ENCODE data around the gene HMOX1. TPM values are rescaled to one million over a fixed set of nuclear protein-coding genes. Genes with fewer than 3 reads are reported as not detected.

The HMOX1 gene
- total and polyA plus RNA-seq, 4 donors = 18.7 to 108 (median 59.7) TPM

DNA sequence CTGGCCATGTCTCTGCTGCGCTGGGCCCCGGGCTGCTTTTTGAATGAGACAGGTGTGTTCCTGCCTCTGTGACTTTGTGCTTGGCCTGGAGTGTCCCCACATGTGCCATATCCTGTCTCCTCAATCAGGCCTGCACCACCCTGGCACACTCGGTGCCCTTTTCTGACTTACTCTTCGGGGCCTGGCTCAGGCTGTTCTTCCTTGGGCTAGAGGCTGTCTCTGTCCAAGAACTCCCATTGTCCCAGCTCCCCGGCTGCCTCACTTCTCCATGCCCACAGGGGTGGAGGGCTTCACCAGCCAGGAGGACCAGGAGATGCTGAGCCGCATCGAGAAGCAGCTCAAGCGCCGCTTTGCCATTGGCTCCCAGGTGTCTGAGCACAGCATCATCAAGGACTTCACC lies 42.0 kb downstream of the HMOX1 start:
- H3K27ac ChIP-seq (ENCODE audit: low read depth in 1 of 2, low read length in 2 of 2) = no peak overlapping the region
- H3K36me3 ChIP-seq (ENCODE audit: control insufficient read depth in 4 of 4, insufficient read depth in 3 of 4, low read depth in 1 of 4, low read length in 3 of 4) = peaks cover 7 to 39% (median 16%) of the 10 kb centered on the region in 4 donors
- no peak overlapping the region for H3K4me3 ChIP-seq (ENCODE audit: low read depth in 1 of 3, low read length in 3 of 3)
- no peak for DNase-seq (ENCODE audit: low spot score)
- H3K4me1 ChIP-seq (ENCODE audit: control insufficient read depth in 4 of 4, insufficient read depth in 4 of 4, low read length in 3 of 4) = no peaks in the 10 kb centered on the region
- H3K9ac ChIP-seq (ENCODE audit: low read depth in 1 of 2, low read length in 2 of 2) = no peak overlapping the region
- H3K27me3 ChIP-seq (ENCODE audit: control insufficient read depth in 4 of 4, insufficient read depth in 4 of 4, low read length in 3 of 4) = no peaks in the 10 kb centered on the region
- 98% methylated on average over 9 of the region's 9 CpGs for WGBS
- TF ChIP-seq RAD21 (IDR thresholded peaks at IDR 0.05) (no peak), FOXA1 (IDR thresholded peaks at IDR 0.05) (no peak), EGR1 (IDR thresholded peaks at IDR 0.05; ENCODE audit: low read depth in 2 of 2) (no peak), TAF1 (conservative IDR thresholded peaks at IDR 0.05) (no peak), JUND (IDR thresholded peaks at IDR 0.05) (no peak), HNF4A (conservative IDR thresholded peaks at IDR 0.05) (no peak)
- TF ChIP-seq, protein P1, sequence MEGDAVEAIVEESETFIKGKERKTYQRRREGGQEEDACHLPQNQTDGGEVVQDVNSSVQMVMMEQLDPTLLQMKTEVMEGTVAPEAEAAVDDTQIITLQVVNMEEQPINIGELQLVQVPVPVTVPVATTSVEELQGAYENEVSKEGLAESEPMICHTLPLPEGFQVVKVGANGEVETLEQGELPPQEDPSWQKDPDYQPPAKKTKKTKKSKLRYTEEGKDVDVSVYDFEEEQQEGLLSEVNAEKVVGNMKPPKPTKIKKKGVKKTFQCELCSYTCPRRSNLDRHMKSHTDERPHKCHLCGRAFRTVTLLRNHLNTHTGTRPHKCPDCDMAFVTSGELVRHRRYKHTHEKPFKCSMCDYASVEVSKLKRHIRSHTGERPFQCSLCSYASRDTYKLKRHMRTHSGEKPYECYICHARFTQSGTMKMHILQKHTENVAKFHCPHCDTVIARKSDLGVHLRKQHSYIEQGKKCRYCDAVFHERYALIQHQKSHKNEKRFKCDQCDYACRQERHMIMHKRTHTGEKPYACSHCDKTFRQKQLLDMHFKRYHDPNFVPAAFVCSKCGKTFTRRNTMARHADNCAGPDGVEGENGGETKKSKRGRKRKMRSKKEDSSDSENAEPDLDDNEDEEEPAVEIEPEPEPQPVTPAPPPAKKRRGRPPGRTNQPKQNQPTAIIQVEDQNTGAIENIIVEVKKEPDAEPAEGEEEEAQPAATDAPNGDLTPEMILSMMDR (IDR thresholded peaks at IDR 0.05; ENCODE audit: low read depth, low read length, missing input control) = no peak
- TF ChIP-seq, protein P2, sequence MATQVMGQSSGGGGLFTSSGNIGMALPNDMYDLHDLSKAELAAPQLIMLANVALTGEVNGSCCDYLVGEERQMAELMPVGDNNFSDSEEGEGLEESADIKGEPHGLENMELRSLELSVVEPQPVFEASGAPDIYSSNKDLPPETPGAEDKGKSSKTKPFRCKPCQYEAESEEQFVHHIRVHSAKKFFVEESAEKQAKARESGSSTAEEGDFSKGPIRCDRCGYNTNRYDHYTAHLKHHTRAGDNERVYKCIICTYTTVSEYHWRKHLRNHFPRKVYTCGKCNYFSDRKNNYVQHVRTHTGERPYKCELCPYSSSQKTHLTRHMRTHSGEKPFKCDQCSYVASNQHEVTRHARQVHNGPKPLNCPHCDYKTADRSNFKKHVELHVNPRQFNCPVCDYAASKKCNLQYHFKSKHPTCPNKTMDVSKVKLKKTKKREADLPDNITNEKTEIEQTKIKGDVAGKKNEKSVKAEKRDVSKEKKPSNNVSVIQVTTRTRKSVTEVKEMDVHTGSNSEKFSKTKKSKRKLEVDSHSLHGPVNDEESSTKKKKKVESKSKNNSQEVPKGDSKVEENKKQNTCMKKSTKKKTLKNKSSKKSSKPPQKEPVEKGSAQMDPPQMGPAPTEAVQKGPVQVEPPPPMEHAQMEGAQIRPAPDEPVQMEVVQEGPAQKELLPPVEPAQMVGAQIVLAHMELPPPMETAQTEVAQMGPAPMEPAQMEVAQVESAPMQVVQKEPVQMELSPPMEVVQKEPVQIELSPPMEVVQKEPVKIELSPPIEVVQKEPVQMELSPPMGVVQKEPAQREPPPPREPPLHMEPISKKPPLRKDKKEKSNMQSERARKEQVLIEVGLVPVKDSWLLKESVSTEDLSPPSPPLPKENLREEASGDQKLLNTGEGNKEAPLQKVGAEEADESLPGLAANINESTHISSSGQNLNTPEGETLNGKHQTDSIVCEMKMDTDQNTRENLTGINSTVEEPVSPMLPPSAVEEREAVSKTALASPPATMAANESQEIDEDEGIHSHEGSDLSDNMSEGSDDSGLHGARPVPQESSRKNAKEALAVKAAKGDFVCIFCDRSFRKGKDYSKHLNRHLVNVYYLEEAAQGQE (IDR thresholded peaks at IDR 0.05) = no peak
- TF ChIP-seq, protein P3, sequence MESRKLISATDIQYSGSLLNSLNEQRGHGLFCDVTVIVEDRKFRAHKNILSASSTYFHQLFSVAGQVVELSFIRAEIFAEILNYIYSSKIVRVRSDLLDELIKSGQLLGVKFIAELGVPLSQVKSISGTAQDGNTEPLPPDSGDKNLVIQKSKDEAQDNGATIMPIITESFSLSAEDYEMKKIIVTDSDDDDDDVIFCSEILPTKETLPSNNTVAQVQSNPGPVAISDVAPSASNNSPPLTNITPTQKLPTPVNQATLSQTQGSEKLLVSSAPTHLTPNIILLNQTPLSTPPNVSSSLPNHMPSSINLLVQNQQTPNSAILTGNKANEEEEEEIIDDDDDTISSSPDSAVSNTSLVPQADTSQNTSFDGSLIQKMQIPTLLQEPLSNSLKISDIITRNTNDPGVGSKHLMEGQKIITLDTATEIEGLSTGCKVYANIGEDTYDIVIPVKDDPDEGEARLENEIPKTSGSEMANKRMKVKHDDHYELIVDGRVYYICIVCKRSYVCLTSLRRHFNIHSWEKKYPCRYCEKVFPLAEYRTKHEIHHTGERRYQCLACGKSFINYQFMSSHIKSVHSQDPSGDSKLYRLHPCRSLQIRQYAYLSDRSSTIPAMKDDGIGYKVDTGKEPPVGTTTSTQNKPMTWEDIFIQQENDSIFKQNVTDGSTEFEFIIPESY (IDR thresholded peaks at IDR 0.05) = no peak
- H3K9me3 ChIP-seq (ENCODE audit: control insufficient read depth in 4 of 4, low read length in 3 of 4) = no peaks in the 10 kb centered on the region

DNA sequence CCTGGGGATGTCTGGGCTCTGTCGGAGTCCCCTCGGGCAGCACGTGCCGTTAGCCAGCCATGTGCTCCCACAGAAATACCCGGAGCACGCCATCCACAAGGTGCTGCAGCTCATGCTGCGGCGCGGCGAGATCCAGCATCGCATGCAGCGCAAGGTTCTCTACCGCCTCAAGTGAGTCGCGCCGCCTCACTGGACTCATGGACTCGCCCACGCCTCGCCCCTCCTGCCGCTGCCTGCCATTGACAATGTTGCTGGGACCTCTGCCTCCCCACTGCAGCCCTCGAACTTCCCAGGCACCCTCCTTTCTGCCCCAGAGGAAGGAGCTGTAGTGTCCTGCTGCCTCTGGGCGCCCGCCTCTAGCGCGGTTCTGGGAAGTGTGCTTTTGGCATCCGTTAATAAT lies 43.2 kb downstream of the HMOX1 start:
- H3K4me1 ChIP-seq (ENCODE audit: control insufficient read depth in 4 of 4, insufficient read depth in 4 of 4, low read length in 3 of 4) = no peaks in the 10 kb centered on the region
- no peak for DNase-seq (ENCODE audit: low spot score)
- TF ChIP-seq, protein P4, sequence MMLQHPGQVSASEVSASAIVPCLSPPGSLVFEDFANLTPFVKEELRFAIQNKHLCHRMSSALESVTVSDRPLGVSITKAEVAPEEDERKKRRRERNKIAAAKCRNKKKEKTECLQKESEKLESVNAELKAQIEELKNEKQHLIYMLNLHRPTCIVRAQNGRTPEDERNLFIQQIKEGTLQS (IDR thresholded peaks at IDR 0.05) = no peak
- TF ChIP-seq HNF4A (conservative IDR thresholded peaks at IDR 0.05) (no peak), YY1 (IDR thresholded peaks at IDR 0.05) (no peak), FOXA2 (IDR thresholded peaks at IDR 0.05) (no peak), JUND (IDR thresholded peaks at IDR 0.05) (no peak), HNF4G (IDR thresholded peaks at IDR 0.05) (no peak)
- TF ChIP-seq, protein P3 (IDR thresholded peaks at IDR 0.05) = no peak
- H3K9ac ChIP-seq (ENCODE audit: low read depth in 1 of 2, low read length in 2 of 2) = no peak overlapping the region
- no peak overlapping the region for H3K27ac ChIP-seq (ENCODE audit: low read depth in 1 of 2, low read length in 2 of 2)
- H3K36me3 ChIP-seq (ENCODE audit: control insufficient read depth in 4 of 4, insufficient read depth in 3 of 4, low read depth in 1 of 4, low read length in 3 of 4) = peaks cover 7 to 33% (median 16%) of the 10 kb centered on the region in 4 donors
- no peaks in the 10 kb centered on the region for H3K9me3 ChIP-seq (ENCODE audit: control insufficient read depth in 4 of 4, low read length in 3 of 4)
- WGBS = 97% methylated on average over 26 of the region's 26 CpGs
- no peaks in the 10 kb centered on the region for H3K27me3 ChIP-seq (ENCODE audit: control insufficient read depth in 4 of 4, insufficient read depth in 4 of 4, low read length in 3 of 4)
- H3K4me3 ChIP-seq (ENCODE audit: low read depth in 1 of 3, low read length in 3 of 3) = no peak overlapping the region
